GM11168 (cell line): ENCODE results near the gene NCAPD3.

ENCODE experiments used
- in situ Hi-C: fragments of 300-500 bp; cut with MboI; formaldehyde crosslinking; loops from one replicate; pipeline ENCODE4 v1.12.0; 2022; ENCODE audit warnings: low sequenced_read_pairs; ENCODE audit not compliant: unreplicated experiment

The NCAPD3 gene

GRCh38 chr11:134170919-134171281 lies 52.9 kb downstream of the NCAPD3 start:
- in situ Hi-C loops, result no loop called here

GRCh38 chr11:134170177-134170918 lies 53.4 kb downstream of the NCAPD3 start:
- in situ Hi-C loops, result no loop called here

DNA sequence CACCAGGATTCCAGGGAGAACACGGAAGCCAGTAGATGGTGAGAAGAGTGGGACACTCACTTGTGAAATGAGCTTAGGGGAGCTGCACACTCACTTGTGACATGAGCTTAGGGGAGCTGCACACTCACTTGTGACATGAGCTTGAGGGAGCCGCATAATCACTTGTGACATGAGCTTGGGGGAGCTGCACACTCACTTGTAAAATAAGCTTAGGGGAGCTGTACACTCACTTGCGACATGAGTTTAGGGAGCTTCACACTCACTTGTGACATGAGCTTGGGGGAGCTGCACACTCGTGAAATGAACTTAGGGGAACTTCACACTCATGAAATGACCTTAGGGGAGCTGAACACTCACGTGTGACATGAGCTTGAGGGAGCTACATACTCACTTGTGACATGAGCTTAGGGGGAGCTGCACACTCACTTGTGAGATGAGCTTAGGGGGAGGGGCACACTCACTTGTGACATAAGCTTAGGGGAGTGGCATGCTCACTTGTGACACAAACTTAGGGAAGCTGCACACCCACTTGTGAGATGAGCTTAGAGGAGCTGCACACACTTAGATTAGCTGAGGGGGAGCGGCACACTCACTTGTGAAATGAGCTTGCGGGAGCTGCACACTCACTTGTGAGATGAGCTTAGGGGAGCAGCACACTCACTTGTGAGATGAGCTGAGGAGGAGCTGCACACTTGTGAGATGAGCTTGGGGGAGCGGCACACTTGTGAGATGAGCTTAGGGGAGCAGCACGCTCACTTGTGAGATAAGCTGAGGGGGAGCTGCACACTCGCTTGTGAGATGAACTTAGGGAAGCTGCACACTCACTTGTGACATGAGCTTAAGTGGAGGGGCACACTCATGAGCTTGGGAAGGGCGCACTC lies 59.0 kb downstream of the NCAPD3 start:
- in situ Hi-C loops, result no loop called here

GRCh38 chr11:134159652-134160051 lies 64.1 kb downstream of the NCAPD3 start:
- in situ Hi-C loops, result no loop called here

GRCh38 chr11:134158023-134158422 lies 65.7 kb downstream of the NCAPD3 start:
- in situ Hi-C loops, result no loop called here

DNA sequence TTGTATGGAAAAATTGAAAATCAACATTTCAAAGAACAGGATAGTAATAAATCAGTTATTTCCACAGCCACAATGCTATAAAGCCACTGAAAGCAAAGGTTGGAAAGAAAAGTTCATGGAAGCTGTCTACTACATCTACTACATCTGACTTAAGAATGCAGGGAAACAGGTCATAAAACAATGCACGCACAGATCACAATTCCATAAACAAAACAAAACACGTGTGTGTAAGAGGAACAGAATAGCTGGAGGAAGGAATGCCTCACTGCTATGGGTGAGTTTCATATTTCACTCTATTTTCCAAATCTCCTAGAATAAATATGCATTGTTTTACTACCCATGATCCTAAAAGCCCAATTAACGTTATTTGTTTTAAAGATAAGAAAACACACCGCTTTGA lies 66.3 kb downstream of the NCAPD3 start:
- in situ Hi-C loops, result no loop called here

GRCh38 chr11:134155946-134156865 lies 67.6 kb downstream of the NCAPD3 start:
- in situ Hi-C loops, result no loop called here

GRCh38 chr11:134155456-134155855 lies 68.3 kb downstream of the NCAPD3 start:
- in situ Hi-C loops, result no loop called here

DNA sequence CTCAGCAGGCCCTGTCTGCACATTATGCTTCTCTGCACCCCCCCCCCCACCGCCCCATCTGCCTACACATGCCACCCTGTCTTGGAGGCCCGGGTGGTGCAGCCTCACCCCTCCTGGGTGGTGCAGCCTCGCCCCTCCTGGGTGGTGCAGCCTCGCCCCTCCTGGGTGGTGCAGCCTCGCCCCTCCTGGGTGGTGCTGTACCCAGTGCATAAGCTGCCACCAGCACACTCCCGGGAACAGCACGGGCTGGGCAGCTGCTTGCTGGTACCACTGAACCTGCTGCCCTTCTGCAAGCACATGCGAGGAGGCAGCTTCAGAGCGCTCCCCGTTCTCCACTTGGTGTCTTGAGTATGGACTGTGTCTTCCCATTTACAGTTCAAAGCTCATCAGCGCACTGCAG lies 69.3 kb downstream of the NCAPD3 start:
- in situ Hi-C loops, result no loop called here

GRCh38 chr11:134153147-134153905 lies 70.4 kb downstream of the NCAPD3 start:
- in situ Hi-C loops, result no loop called here

DNA sequence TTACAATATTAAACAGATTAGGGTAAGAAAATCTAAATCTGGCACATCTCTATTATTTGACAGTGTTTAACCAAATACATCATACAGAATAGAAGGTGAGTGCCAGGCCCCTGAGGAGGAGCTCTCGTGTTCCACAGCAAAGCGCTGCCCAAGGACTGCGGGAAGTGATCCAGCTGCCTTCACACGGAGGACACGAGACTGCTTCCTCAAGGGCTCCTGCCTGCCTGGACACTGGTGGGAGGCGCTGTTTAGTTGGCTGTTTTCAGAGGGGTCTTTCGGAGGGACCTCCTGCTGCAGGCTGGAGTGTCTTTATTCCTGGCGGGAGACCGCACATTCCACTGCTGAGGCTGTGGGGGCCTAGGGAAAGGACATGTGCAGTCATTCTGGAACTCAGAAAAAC lies 71.1 kb downstream of the NCAPD3 start:
- in situ Hi-C loops, result no loop called here

DNA sequence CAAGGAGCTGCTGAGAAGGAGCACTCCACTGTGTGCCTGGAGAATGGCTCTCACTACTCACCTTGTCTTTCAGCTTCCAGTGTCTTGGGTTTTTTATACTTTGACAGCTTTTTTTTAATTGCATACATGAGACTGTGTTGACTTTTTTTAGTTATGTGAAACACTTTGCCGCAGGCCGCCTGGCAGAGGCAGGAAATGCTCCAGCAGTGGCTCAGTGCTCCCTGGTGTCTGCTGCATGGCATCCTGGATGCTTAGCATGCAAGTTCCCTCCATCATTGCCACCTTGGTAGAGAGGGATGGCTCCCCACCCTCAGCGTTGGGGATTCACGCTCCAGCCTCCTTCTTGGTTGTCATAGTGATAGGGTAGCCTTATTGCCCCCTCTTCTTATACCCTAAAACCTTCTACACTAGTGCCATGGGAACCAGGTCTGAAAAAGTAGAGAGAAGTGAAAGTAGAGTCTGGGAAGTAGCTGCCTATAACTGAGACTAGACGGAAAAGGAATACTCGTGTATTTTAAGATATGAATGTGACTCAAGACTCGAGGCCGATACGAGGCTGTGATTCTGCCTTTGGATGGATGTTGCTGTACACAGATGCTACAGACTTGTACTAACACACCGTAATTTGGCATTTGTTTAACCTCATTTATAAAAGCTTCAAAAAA lies 72.6 kb downstream of the NCAPD3 start:
- in situ Hi-C loops, result no loop called here

DNA sequence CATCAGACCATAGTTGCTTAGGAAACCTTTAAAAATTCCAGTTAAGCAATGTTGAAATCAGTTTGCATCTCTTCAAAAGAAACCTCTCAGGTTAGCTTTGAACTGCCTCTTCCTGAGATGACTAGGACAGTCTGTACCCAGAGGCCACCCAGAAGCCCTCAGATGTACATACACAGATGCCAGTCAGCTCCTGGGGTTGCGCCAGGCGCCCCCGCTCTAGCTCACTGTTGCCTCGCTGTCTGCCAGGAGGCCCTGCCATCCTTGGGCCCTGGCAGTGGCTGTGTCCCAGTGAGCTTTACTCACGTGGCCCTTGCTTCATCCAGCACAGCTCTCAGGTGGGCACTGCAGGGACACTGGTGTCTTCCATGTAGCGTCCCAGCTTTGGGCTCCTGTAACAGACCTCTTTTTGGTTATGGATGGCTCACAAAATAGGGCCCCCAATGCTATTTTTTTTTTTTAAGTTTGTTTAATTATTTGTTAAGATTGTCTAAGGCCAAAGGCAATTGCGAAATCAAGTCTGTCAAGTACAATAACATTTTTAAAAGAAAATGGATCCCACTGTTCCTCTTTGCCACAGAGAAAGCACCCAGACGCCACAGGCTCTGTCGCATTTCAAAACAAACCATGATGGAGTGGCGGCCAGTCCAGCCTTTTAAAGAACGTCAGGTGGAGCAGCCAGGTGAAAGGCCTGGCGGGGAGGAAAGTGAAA lies 73.4 kb downstream of the NCAPD3 start:
- in situ Hi-C loops, result no loop called here

DNA sequence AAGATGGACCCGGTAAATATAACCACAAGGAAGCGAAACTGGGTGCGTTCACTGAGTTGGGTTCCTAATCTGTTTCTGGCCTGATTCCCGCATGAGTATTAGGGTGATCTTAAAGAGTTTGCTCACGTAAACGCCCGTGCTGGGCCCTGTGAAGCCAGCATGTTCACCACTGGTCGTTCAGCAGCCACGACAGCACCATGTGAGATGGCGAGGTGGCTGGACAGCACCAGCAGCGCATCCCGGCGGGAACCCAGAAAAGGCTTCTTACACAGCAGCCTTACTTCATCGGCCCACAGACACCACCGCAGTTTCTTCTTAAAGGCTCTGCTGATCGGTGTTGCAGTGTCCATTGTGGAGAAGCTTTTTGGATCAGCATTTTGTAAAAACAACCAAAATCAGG lies 74.4 kb downstream of the NCAPD3 start:
- in situ Hi-C loops, result loop anchor here (10.0 kb wide), 1 partner anchor 95 kb away; no protein-coding TSS in a partner anchor

DNA sequence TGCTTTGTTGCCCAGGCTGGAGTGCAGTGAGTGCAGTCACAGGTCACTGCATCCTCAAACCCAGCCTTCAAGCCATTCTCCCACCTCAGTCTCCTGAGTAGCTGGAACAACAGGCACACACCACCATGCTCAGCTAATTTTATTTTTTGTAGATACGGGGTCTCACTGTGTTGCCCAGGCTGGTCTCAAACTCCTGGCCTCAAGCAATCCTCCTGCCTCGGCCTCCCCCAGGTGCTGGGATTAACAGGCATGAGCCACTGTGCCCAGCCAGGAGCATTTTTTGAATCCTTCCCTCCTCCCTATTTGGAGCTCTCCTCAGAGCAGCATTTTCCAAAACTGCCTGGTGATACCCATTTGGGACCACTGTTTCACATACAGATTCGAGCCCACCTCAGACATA lies 77.2 kb downstream of the NCAPD3 start:
- in situ Hi-C loops, result loop anchor here (10.0 kb wide), 1 partner anchor 92 kb away; no protein-coding TSS in a partner anchor

- in situ Hi-C loops, result loop anchor here (10.0 kb wide), 1 partner anchor 91 kb away; no protein-coding TSS in a partner anchor
These were observed 78.1 kb downstream of the NCAPD3 start for GRCh38 chr11:134145715-134146114.

- in situ Hi-C loops, result loop anchor here (10.0 kb wide), 1 partner anchor 90 kb away; no protein-coding TSS in a partner anchor
These were observed 79.0 kb downstream of the NCAPD3 start for GRCh38 chr11:134144744-134145143.

DNA sequence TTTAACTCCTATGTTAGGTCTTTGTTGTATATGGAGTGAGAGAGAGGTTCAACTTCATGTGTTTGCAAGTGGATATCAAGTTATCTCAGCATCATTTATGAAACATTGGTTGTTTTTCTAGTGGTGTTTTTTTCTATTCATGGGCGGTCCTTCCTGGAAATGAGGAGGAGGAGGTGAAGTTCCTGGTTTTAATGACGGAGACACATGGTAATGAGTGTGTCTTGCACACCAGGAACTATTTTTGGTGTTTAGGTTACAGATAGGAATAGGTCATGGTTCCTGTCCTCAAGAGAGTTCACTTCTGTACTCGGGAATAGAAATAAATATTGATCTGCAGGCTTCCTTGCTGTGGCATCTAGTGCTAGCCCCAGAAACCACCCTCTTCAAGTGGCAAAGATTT lies 80.0 kb downstream of the NCAPD3 start:
- in situ Hi-C loops, result loop anchor here (10.0 kb wide), 1 partner anchor 89 kb away; no protein-coding TSS in a partner anchor
